ENCODE data around the gene UTF1. TPM values are rescaled to one million over a fixed set of nuclear protein-coding genes. Genes with fewer than 3 reads are reported as not detected.
A peak's percentile ranks its signal among the peaks of the same experiment; 100 is the strongest.

Gene UTF1
- total and polyA plus RNA-seq, 5 donors = not detected

DNA sequence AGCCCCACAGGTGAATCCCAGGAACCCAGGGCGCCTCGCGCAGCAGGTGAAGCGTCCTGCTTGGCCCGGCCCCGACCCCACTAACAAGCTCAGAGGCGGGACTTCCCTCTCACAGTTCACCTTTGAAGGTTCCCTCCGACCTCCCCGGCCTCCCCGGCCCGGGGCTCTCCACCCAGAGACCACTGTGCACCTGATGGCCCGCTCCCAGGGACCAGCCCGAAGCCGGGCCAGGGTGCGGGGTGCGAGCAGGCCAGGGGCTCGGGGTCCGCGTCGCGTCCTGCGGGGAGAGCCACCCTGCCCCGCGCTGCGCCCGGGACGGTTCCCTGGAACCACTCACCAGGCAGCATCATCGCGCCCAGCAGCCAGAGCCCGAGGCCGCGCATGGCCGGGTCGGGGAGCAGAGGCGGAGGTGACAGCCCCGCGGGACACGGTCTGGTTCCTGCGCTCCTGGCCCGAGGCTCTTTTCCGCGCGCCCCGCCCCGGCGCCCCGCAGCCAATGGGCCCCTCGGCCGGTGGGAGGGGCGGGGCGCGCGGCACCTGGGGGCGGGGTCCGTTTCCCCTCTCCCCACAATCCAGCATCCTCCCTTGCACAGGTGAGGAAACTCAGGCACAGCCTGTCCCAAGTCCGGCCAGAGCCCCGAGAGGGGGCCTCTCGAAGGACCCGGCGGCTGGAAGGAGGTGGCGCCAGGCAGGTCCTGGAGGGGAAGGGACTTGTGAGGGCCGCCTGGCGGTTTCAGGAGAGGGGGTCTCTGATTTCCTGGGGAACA lies 46.6 kb downstream of the UTF1 start, which contains the start of gene ADAM8:
ADAM8 (minus strand) TSS at position 434 of the 767 bp plus-strand sequence; CDS start at position 383, 51 bp downstream.
- Histone ChIP-seq H3K4me1 (ENCODE audit: control insufficient read depth, insufficient read depth, low read length) (no peaks in the 10 kb centered on the region), H3K9me3 (ENCODE audit: control insufficient read depth, low read length) (no peaks in the 10 kb centered on the region), H3K27ac (ENCODE audit: low read length) (no peak within 1 kb of the TSS), H3K27me3 (ENCODE audit: control insufficient read depth, insufficient read depth) (no peaks in the 10 kb centered on the region), H3K4me3 (ENCODE audit: low read length) (no peak within 1 kb of the TSS)
- DNase-seq (peak in 2 of 3 donors; percentile 72 to 75), ATAC-seq (no peak)
- 6% methylated on average over 63 of the region's 63 CpGs for WGBS
- intact Hi-C loops (cut with DNase I) = no loop called here

DNA sequence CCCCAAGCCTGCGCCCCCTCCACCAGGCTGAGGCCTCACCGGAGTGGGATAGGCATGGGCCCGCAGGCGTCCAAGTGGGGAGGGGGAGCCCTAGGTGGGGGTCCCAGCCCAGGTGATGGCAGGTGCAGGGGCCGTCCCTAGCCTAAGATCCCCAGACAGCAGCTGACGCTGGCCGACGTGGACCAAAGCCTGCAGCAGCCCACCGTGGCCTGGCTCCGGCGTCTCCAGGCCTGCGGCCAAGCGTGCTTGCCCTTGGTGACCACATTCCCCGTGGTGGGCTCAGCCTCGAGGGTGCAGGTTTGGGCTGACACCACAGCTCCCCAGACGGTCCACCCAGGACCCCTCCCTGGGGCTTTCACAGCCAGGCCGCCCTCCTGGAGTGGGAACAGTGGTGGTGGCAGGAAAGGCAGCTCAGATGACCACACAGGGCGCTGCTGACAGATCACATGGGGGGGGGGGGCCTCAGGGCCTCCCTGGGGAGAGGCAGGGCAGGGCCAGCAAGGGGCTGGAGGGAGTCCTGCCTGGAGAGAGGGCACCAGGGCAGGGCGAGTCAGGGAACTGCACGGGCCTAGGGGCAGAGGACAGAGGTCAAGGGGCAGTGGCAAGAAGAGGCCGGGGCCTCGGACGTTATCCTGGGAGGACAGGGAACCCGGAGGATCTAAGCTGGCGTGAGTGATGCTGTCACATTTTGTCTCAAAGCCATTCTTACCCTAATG lies 47.4 kb downstream of the UTF1 start:
- intact Hi-C loops (cut with DNase I) = no loop called here
- DNase-seq (peak; percentile 15 to 59 (median 54)), ATAC-seq (no peak)
- no peaks in the 10 kb centered on the region for H3K9me3 ChIP-seq (ENCODE audit: control insufficient read depth, low read length)
- 63% methylated on average over 25 of the region's 25 CpGs for WGBS
- H3K4me3 ChIP-seq (ENCODE audit: low read length) = no peak overlapping the region
- no peaks in the 10 kb centered on the region for H3K27me3 ChIP-seq (ENCODE audit: control insufficient read depth, insufficient read depth)
- H3K4me1 ChIP-seq (ENCODE audit: control insufficient read depth, insufficient read depth, low read length) = no peaks in the 10 kb centered on the region
- no peak overlapping the region for H3K27ac ChIP-seq (ENCODE audit: low read length)

DNA sequence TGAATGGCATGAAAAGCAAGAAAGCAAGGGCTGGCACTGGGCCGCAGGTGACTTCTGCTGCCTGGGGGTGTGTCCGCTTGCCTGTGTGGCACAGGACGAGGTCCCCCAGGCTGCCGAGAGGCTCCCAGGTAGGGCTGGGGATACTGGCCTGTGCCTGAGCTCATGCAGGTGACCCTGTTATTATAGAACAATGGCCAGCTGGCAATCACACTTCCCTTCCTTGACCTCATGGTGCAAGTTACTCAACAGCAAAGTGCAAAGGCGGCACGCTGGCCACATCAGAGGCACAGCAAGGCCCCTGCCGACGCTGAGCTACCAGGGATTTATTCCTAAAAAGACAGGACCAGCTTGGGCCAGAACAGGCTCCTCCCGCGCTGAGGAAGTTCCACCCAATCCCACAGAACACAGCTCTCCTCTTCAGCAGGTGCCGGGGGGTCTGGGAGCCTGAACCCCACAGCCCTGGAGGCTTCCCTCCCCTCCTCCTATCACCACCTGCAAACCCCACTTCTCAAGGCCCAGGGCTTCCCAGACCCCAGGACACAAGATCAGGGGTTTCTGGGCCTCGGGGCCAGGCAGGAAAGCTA lies 48.1 kb downstream of the UTF1 start:
- H3K4me3 ChIP-seq (ENCODE audit: low read length) = no peak overlapping the region
- 71% methylated on average over 12 of the region's 12 CpGs for WGBS
- no peaks in the 10 kb centered on the region for H3K4me1 ChIP-seq (ENCODE audit: control insufficient read depth, insufficient read depth, low read length)
- no peak for ATAC-seq
- intact Hi-C loops (cut with DNase I) = no loop called here
- H3K27ac ChIP-seq (ENCODE audit: low read length) = no peak overlapping the region
- DNase-seq = peak in 2 of 3 donors; percentile 22 to 53
- no peaks in the 10 kb centered on the region for H3K27me3 ChIP-seq (ENCODE audit: control insufficient read depth, insufficient read depth)
- no peaks in the 10 kb centered on the region for H3K9me3 ChIP-seq (ENCODE audit: control insufficient read depth, low read length)

DNA sequence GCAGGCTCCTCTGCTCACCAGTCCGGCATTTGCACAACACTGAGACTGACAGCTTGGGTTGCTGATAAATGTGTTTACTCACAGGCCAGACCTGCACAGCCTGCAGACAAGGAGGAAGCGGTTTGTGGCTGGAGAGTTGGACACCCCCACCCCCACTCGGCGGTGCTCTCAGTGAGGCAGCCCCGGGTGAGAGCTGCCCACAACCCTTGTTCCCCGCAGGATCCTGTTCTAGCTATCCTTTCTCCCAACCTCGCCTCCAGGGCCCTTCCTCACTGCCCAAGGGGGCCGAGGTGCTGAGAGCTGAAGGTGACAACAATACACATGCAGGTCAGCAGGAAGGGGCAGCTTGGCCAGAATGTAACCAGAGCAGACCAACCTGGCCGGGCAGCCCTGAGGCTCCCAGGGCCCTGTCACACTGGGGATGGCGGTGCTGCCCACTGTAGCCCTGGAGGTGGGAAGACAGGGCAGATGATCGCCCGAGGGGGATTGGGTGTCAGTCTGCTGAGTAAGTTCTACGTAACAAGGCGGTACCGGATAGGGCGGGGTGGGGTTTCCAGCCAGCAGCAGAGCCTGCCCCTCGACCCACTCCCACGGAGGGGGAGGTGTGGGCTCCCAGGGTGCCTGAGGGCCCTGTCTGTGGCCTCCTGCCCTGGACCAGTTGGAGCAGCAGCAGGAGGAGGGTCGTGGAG lies 48.7 kb downstream of the UTF1 start:
- peak in 2 of 3 donors; percentile 74 to 80 for DNase-seq
- WGBS = 65% methylated on average over 19 of the region's 19 CpGs
- Histone ChIP-seq H3K9me3 (ENCODE audit: control insufficient read depth, low read length) (no peaks in the 10 kb centered on the region), H3K4me1 (ENCODE audit: control insufficient read depth, insufficient read depth, low read length) (no peaks in the 10 kb centered on the region), H3K27me3 (ENCODE audit: control insufficient read depth, insufficient read depth) (no peaks in the 10 kb centered on the region), H3K4me3 (ENCODE audit: low read length) (no peak overlapping the region), H3K27ac (ENCODE audit: low read length) (no peak overlapping the region)
- peak; percentile 10 to 22 for ATAC-seq
- intact Hi-C loops (cut with DNase I) = no loop called here

DNA sequence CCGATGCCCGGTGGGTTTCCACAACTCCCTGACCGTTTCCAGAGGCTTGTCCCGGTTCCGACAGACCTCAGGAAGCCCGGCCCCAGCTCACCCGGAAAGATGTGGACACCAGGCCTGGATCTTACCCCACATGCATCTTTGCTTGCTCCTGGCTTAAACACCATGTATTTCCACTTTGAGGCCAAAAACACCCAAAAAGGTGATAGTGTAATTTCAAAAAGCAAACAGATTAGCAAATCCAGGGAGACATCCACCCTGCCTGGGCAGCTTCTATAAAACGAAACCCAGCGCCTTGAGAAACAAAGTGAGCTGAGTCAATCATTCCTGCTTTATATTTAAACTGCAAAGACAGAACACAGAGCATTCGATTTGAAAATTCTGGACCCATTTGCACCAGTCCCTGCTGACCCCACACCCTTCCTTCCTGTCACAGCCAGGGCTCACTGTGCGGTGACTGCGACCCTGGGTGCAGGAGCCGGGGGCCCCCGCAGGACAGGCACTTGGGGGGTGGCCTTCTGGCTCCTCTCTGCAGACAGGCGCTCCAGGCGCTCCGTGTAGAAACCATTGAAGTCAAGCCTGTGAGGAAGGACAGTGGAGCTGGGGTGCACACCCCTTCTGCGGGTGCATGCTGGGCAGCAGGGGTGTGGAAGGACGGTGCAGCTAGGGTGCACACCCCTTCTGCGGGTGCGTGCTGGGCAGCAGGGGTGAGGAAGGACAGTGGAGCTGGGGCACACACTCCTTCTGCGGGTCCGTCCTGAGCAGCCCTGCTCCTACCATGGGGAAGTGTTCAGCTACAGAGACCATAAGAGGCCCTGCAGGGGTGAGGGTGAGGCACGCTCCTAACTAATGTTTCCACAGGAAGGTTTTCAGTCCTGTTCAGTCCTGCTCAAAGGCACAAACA lies 49.6 kb downstream of the UTF1 start:
- ATAC-seq (no peak), DNase-seq (peak in 1 of 3 donors; percentile 47)
- intact Hi-C loops (cut with DNase I) = no loop called here
- Histone ChIP-seq H3K27ac (ENCODE audit: low read length) (no peak overlapping the region), H3K27me3 (ENCODE audit: control insufficient read depth, insufficient read depth) (no peaks in the 10 kb centered on the region), H3K4me1 (ENCODE audit: control insufficient read depth, insufficient read depth, low read length) (no peaks in the 10 kb centered on the region), H3K9me3 (ENCODE audit: control insufficient read depth, low read length) (no peaks in the 10 kb centered on the region), H3K4me3 (ENCODE audit: low read length) (no peak overlapping the region)
- 78% methylated on average over 24 of the region's 24 CpGs for WGBS

GRCh38 chr10:133280391-133281059 lies 50.5 kb downstream of the UTF1 start:
- H3K4me3 ChIP-seq (ENCODE audit: low read length) = no peak overlapping the region
- H3K27ac ChIP-seq (ENCODE audit: low read length) = no peak overlapping the region
- intact Hi-C loops (cut with DNase I) = no loop called here
- peak in 1 of 3 donors; percentile 54 for DNase-seq
- H3K27me3 ChIP-seq (ENCODE audit: control insufficient read depth, insufficient read depth) = no peaks in the 10 kb centered on the region
- 96% methylated on average over 10 of the region's 10 CpGs for WGBS
- no peak for ATAC-seq
- no peaks in the 10 kb centered on the region for H3K4me1 ChIP-seq (ENCODE audit: control insufficient read depth, insufficient read depth, low read length)
- no peaks in the 10 kb centered on the region for H3K9me3 ChIP-seq (ENCODE audit: control insufficient read depth, low read length)

- intact Hi-C loops (cut with DNase I) = no loop called here
- WGBS = 95% methylated on average over 15 of the region's 15 CpGs
- Histone ChIP-seq H3K27ac (ENCODE audit: low read length) (no peak overlapping the region), H3K4me3 (ENCODE audit: low read length) (no peak overlapping the region), H3K27me3 (ENCODE audit: control insufficient read depth, insufficient read depth) (no peaks in the 10 kb centered on the region), H3K9me3 (ENCODE audit: control insufficient read depth, low read length) (no peaks in the 10 kb centered on the region), H3K4me1 (ENCODE audit: control insufficient read depth, insufficient read depth, low read length) (no peaks in the 10 kb centered on the region)
- DNase-seq (no peak), ATAC-seq (no peak)
Observed at GRCh38 chr10:133281084-133281483, 51.1 kb downstream of the UTF1 start.

Small RNA genes within 50 kb of the gene (microRNA-seq; reads per million reads assigned to microRNA genes)
- 12.6 to 18.7 reads per million in 2 donors for gene MIR202

Other genes starting within 250 kb of the UTF1 start
- gene ADGRA1, start 142.3 kb upstream of the UTF1 start, total RNA-seq = under 1 TPM in 1 of 4 donors, not detected in 3; 0.14 TPM
- gene ADGRA1, start 142.3 kb upstream of the UTF1 start, polyA plus RNA-seq = 0.02 TPM
- 1 to 10 TPM in 2 of 4 donors, under 1 TPM in 2; 0.41 to 1.4 (median 0.91) TPM for gene KNDC1, start 70.0 kb upstream of the UTF1 start, total RNA-seq
- gene KNDC1, start 70.0 kb upstream of the UTF1 start, polyA plus RNA-seq = 0.23 TPM
- gene VENTX, start 7.6 kb downstream of the UTF1 start, total RNA-seq = under 1 TPM; 0.45 to 0.89 (median 0.68) TPM
- gene VENTX, start 7.6 kb downstream of the UTF1 start, polyA plus RNA-seq = 0.48 TPM
- 1 to 10 TPM; 1.4 to 2.1 (median 1.5) TPM for gene ADAM8, start 46.7 kb downstream of the UTF1 start, total RNA-seq
- gene ADAM8, start 46.7 kb downstream of the UTF1 start, polyA plus RNA-seq = 0.50 TPM
- 10 to 100 TPM; 34.9 to 45.9 (median 37.4) TPM for gene TUBGCP2, start 78.7 kb downstream of the UTF1 start, total RNA-seq
- gene TUBGCP2, start 78.7 kb downstream of the UTF1 start, polyA plus RNA-seq = 23.0 TPM
- gene ZNF511, start 78.7 kb downstream of the UTF1 start, total RNA-seq = 10 to 100 TPM; 40.2 to 51.8 (median 49.2) TPM
- gene ZNF511, start 78.7 kb downstream of the UTF1 start, polyA plus RNA-seq = 60.8 TPM
- gene CALY, start 106.7 kb downstream of the UTF1 start, total RNA-seq = not detected
- gene CALY, start 106.7 kb downstream of the UTF1 start, polyA plus RNA-seq = 0.18 TPM
- gene PRAP1, start 117.2 kb downstream of the UTF1 start, total RNA-seq = not detected
- gene PRAP1, start 117.2 kb downstream of the UTF1 start, polyA plus RNA-seq = not detected
- gene FUOM, start 127.8 kb downstream of the UTF1 start, total RNA-seq = 10 to 100 TPM; 19.7 to 25.0 (median 21.8) TPM
- gene FUOM, start 127.8 kb downstream of the UTF1 start, polyA plus RNA-seq = 26.9 TPM
- 100 to 1,000 TPM in 2 of 4 donors, 10 to 100 TPM in 2; 91.0 to 124 (median 107) TPM for gene ECHS1, start 143.1 kb downstream of the UTF1 start, total RNA-seq
- gene ECHS1, start 143.1 kb downstream of the UTF1 start, polyA plus RNA-seq = 177 TPM
- 1 to 10 TPM; 2.9 to 3.4 (median 3.2) TPM for gene PAOX, start 149.0 kb downstream of the UTF1 start, total RNA-seq
- 2.7 TPM for gene PAOX, start 149.0 kb downstream of the UTF1 start, polyA plus RNA-seq
- 10 to 100 TPM; 17.2 to 21.7 (median 19.9) TPM for gene MTG1, start 163.9 kb downstream of the UTF1 start, total RNA-seq
- 25.3 TPM for gene MTG1, start 163.9 kb downstream of the UTF1 start, polyA plus RNA-seq
- gene SPRN, start 194.4 kb downstream of the UTF1 start, total RNA-seq = not detected
- gene SPRN, start 194.4 kb downstream of the UTF1 start, polyA plus RNA-seq = 0.11 TPM
- gene SCART1, start 223.7 kb downstream of the UTF1 start, total RNA-seq = 1 to 10 TPM in 1 of 4 donors, under 1 TPM in 3; 0.56 to 1.4 (median 0.88) TPM
- 0.29 TPM for gene SCART1, start 223.7 kb downstream of the UTF1 start, polyA plus RNA-seq

Measured in right cardiac atrium (tissue), 5 donors.